ENCODE measurements around the gene ST7. TPM values are rescaled to one million over a fixed set of nuclear protein-coding genes. Genes with fewer than 3 reads are reported as not detected.
A peak's percentile ranks its signal among the peaks of the same experiment; 100 is the strongest.

Gene ST7
- total RNA-seq, 1 donor from 2014 or later = 39.3 TPM

DNA sequence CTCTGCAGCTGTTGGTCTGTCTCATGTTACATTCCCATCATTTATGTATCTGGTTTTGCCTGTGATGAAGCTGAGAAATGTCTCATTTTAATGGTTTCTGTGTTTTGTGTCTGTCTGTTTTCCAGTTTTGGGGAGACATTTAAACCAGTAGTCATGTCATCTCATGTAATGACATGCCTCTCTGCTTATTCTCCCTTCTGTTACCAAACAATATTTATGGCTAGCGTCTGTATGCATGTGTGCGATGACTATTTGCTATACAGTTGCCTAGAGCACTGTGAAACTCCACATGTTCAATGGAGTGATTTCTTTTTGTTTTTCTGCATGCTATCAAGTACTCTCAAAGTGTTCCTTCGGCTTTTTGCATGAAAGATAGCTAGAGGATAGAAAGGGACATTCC is 132.0 kb downstream of the ST7 start:
- Mint-ChIP-seq H3K4me1 (ENCODE audit: low read depth, unreplicated experiment) (peaks cover 32% of the 10 kb centered on the region), H3K36me3 (ENCODE audit: low read depth, unreplicated experiment) (no peaks in the 10 kb centered on the region), H3K9me3 (ENCODE audit: unreplicated experiment) (no peaks in the 10 kb centered on the region), H3K27ac (ENCODE audit: unreplicated experiment) (no peak overlapping the region), H3K4me3 (ENCODE audit: unreplicated experiment) (no peak overlapping the region), H3K27me3 (ENCODE audit: low read depth, unreplicated experiment) (no peaks in the 10 kb centered on the region)
- Histone ChIP-seq H3K9ac (ENCODE audit: low read length) (no peak overlapping the region), H3K27me3 (ENCODE audit: insufficient read depth, low read length) (no peaks in the 10 kb centered on the region), H3K9me3 (ENCODE audit: insufficient read depth, low read depth, low read length) (no peaks in the 10 kb centered on the region), H3K79me2 (ENCODE audit: insufficient read depth, low read length) (peaks cover 45% of the 10 kb centered on the region), H3K4me2 (ENCODE audit: low read length) (no peak overlapping the region), H2AFZ (ENCODE audit: low read depth, low read length) (no peak overlapping the region), H3K4me1 (ENCODE audit: insufficient read depth, low read length) (peaks cover 7% of the 10 kb centered on the region), H3K27ac (ENCODE audit: low read depth, low read length) (no peak overlapping the region), H3K36me3 (ENCODE audit: insufficient read depth, low read length) (no peaks in the 10 kb centered on the region), H3K4me3 (ENCODE audit: insufficient read depth, low read depth, low read length) (no peak overlapping the region), H4K20me1 (ENCODE audit: insufficient read depth, low read length) (peaks cover 28% of the 10 kb centered on the region)
- no peak for DNase-seq (ENCODE audit: low read depth)
- TF ChIP-seq, protein P1, sequence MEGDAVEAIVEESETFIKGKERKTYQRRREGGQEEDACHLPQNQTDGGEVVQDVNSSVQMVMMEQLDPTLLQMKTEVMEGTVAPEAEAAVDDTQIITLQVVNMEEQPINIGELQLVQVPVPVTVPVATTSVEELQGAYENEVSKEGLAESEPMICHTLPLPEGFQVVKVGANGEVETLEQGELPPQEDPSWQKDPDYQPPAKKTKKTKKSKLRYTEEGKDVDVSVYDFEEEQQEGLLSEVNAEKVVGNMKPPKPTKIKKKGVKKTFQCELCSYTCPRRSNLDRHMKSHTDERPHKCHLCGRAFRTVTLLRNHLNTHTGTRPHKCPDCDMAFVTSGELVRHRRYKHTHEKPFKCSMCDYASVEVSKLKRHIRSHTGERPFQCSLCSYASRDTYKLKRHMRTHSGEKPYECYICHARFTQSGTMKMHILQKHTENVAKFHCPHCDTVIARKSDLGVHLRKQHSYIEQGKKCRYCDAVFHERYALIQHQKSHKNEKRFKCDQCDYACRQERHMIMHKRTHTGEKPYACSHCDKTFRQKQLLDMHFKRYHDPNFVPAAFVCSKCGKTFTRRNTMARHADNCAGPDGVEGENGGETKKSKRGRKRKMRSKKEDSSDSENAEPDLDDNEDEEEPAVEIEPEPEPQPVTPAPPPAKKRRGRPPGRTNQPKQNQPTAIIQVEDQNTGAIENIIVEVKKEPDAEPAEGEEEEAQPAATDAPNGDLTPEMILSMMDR (IDR thresholded peaks at IDR 0.05; ENCODE audit: insufficient read depth, low read depth, low read length) = no peak
- TF ChIP-seq EZH2 (IDR thresholded peaks at IDR 0.05; ENCODE audit: insufficient read depth, low read length) = no peak
- FAIRE-seq = no peak

DNA sequence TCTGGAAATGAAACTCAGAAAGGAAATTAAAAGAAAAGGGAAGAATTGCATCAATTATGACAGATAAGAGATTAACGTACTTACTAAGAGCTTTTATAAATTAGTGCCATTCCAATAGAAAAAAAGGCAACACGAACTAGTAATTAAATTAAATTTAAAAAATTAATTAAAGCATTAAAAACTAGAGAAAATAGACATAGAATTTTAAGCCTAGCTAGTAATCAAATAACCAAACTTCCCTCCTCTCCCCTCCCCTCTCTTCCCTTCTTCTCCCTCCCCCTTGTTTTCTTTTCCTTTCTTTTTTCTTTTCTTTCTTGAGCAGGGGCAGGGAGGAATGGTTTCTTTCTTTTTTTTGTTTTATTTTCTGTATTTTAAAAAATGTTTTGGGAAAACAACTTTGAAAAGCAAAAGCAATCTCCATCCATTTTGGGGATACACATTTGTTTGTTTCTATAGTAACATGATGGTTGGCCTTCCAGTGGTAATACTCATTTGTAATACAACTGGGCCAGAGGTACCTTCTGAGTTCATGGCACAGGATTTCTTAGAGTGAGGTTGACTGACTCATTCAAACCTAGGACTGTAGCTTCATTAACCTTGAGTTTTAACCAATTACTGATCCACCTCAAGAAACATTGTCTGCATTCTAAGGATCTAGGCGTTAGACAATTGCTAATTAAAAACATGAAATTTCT is 132.6 kb downstream of the ST7 start:
- H3K27ac Mint-ChIP-seq (ENCODE audit: unreplicated experiment) = peak overlapping the region; percentile 90
- no peak for FAIRE-seq
- no peak overlapping the region for H3K4me3 Mint-ChIP-seq (ENCODE audit: unreplicated experiment)
- peaks cover 33% of the 10 kb centered on the region for H3K4me1 Mint-ChIP-seq (ENCODE audit: low read depth, unreplicated experiment)
- peaks cover 46% of the 10 kb centered on the region for H3K79me2 ChIP-seq (ENCODE audit: insufficient read depth, low read length)
- H3K4me2 ChIP-seq (ENCODE audit: low read length) = no peak overlapping the region
- H3K9ac ChIP-seq (ENCODE audit: low read length) = no peak overlapping the region
- TF ChIP-seq EZH2 (IDR thresholded peaks at IDR 0.05; ENCODE audit: insufficient read depth, low read length) = no peak
- TF ChIP-seq, protein P1 (IDR thresholded peaks at IDR 0.05; ENCODE audit: insufficient read depth, low read depth, low read length) = no peak
- H3K36me3 Mint-ChIP-seq (ENCODE audit: low read depth, unreplicated experiment) = peaks cover 2% of the 10 kb centered on the region
- no peaks in the 10 kb centered on the region for H3K27me3 Mint-ChIP-seq (ENCODE audit: low read depth, unreplicated experiment)
- H2AFZ ChIP-seq (ENCODE audit: low read depth, low read length) = no peak overlapping the region
- peak; percentile 45 for DNase-seq (ENCODE audit: low read depth)
- H3K4me3 ChIP-seq (ENCODE audit: insufficient read depth, low read depth, low read length) = no peak overlapping the region
- H4K20me1 ChIP-seq (ENCODE audit: insufficient read depth, low read length) = peaks cover 31% of the 10 kb centered on the region
- H3K9me3 ChIP-seq (ENCODE audit: insufficient read depth, low read depth, low read length) = no peaks in the 10 kb centered on the region
- H3K4me1 ChIP-seq (ENCODE audit: insufficient read depth, low read length) = peaks cover 7% of the 10 kb centered on the region
- no peak overlapping the region for H3K27ac ChIP-seq (ENCODE audit: low read depth, low read length)
- no peaks in the 10 kb centered on the region for H3K36me3 ChIP-seq (ENCODE audit: insufficient read depth, low read length)
- H3K9me3 Mint-ChIP-seq (ENCODE audit: unreplicated experiment) = no peaks in the 10 kb centered on the region
- no peaks in the 10 kb centered on the region for H3K27me3 ChIP-seq (ENCODE audit: insufficient read depth, low read length)

DNA sequence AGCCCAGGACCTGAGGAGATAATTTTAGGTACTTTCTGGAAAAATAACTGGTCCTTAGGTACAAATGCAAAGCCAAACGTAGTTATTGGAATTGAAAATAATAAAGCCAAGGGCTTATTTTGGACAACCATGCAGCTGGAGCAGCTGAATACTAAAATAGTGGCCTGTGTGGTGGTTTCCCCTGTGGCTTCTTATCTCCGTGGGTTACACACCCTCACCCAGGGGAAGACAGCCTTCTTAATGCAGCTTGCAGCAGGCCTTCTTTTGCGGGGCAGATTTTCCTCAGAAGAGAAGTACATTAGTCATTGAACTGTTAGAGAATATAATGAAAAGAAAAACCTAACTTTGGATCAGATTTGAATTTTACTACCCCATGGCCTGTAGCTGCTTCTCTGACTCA is 133.5 kb downstream of the ST7 start:
- no peak overlapping the region for H3K4me3 Mint-ChIP-seq (ENCODE audit: unreplicated experiment)
- no peak for FAIRE-seq
- peaks cover 32% of the 10 kb centered on the region for H3K4me1 Mint-ChIP-seq (ENCODE audit: low read depth, unreplicated experiment)
- peaks cover 8% of the 10 kb centered on the region for H3K36me3 Mint-ChIP-seq (ENCODE audit: low read depth, unreplicated experiment)
- no peak overlapping the region for H2AFZ ChIP-seq (ENCODE audit: low read depth, low read length)
- H3K27me3 Mint-ChIP-seq (ENCODE audit: low read depth, unreplicated experiment) = no peaks in the 10 kb centered on the region
- no peak overlapping the region for H3K9ac ChIP-seq (ENCODE audit: low read length)
- H3K27ac Mint-ChIP-seq (ENCODE audit: unreplicated experiment) = no peak overlapping the region
- H3K4me1 ChIP-seq (ENCODE audit: insufficient read depth, low read length) = peaks cover 7% of the 10 kb centered on the region
- no peak overlapping the region for H3K27ac ChIP-seq (ENCODE audit: low read depth, low read length)
- no peaks in the 10 kb centered on the region for H3K27me3 ChIP-seq (ENCODE audit: insufficient read depth, low read length)
- no peak for TF ChIP-seq EZH2 (IDR thresholded peaks at IDR 0.05; ENCODE audit: insufficient read depth, low read length)
- TF ChIP-seq, protein P1 (IDR thresholded peaks at IDR 0.05; ENCODE audit: insufficient read depth, low read depth, low read length) = no peak
- H4K20me1 ChIP-seq (ENCODE audit: insufficient read depth, low read length) = peaks cover 31% of the 10 kb centered on the region
- H3K4me2 ChIP-seq (ENCODE audit: low read length) = no peak overlapping the region
- no peak overlapping the region for H3K4me3 ChIP-seq (ENCODE audit: insufficient read depth, low read depth, low read length)
- H3K9me3 Mint-ChIP-seq (ENCODE audit: unreplicated experiment) = no peaks in the 10 kb centered on the region
- peaks cover 52% of the 10 kb centered on the region for H3K79me2 ChIP-seq (ENCODE audit: insufficient read depth, low read length)
- no peaks in the 10 kb centered on the region for H3K36me3 ChIP-seq (ENCODE audit: insufficient read depth, low read length)
- peak; percentile 53 for DNase-seq (ENCODE audit: low read depth)
- no peaks in the 10 kb centered on the region for H3K9me3 ChIP-seq (ENCODE audit: insufficient read depth, low read depth, low read length)
